Measurements from ENCODE around the gene CCDC33. TPM values are rescaled to one million over a fixed set of nuclear protein-coding genes. Genes with fewer than 3 reads are reported as not detected.

The CCDC33 gene
- total and polyA plus RNA-seq, 8 donors, result 0.58 to 9.4 (median 0.73) TPM; not detected in 5

DNA sequence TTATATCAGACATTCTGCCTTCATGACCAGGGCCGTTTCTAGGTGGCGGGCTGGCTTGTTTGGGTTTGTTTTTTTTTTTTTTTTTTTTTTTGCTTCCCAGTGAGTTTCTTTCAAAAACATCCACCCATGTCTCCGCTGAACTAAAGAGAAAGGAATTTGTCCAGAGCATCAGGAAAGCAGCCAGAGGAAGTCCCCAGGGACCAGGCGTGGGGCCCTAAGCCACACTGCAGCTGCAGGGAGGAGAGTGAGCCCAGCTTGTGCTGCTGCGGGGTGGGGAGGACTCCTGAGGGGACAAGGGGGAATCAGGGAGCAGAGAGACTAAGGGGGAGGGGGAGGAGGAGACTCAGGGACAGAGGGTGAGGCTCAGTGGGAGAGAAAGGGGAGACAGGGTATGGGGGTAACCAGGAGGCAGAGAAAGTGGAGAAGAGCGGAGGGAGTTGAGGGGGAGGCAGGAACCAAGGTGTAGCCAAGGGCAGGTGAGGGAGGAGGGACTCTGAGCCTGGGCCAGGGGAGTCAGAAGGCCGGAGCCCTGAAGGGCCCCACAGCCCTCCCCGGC lies 81.8 kb downstream of the CCDC33 start:
- peak overlapping the region in 4 of 5 donors; percentile 10 to 61 (median 54) for H3K27ac ChIP-seq

DNA sequence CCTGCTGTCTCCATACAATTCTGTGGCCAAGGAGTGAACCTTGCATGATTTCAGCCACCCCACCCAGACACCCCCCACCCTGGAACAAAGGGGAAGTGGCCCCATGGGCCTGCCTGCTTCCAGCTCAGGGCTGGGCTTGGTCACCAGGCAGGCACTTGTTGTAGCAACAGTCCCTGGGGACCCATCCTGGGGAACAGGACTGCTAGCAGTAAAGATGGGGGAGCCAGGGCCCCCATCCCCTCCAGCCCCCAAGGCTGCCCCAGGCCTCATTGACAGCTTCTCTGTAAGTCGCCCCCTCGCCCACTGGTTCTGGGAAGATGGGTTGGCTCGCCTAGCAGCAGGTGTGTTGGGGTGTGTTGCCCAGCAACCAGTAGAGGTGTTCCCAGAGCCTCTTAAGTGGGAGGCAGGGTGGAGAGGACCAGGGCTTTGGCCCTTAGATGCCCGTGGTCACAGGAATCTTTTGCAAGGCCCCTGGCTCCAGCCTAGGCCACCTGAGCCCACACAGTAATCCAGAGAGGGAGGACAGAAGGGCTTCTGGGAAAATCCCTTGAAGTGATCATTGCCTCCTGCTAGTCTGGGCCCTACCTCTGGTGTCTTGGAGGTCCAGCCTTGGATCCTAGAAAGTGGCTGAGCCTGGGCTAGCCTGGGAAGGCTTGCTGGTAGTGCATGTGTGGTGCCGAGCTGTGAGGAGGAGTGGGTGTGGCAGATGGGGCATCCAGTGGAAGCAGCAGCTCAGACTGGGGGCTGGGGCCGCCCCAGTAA lies 82.4 kb downstream of the CCDC33 start:
- TF ChIP-seq, protein P1, sequence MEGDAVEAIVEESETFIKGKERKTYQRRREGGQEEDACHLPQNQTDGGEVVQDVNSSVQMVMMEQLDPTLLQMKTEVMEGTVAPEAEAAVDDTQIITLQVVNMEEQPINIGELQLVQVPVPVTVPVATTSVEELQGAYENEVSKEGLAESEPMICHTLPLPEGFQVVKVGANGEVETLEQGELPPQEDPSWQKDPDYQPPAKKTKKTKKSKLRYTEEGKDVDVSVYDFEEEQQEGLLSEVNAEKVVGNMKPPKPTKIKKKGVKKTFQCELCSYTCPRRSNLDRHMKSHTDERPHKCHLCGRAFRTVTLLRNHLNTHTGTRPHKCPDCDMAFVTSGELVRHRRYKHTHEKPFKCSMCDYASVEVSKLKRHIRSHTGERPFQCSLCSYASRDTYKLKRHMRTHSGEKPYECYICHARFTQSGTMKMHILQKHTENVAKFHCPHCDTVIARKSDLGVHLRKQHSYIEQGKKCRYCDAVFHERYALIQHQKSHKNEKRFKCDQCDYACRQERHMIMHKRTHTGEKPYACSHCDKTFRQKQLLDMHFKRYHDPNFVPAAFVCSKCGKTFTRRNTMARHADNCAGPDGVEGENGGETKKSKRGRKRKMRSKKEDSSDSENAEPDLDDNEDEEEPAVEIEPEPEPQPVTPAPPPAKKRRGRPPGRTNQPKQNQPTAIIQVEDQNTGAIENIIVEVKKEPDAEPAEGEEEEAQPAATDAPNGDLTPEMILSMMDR (IDR thresholded peaks at IDR 0.05), result no peak
- TF ChIP-seq EP300 (IDR thresholded peaks at IDR 0.05), result no peak
- TF ChIP-seq POLR2A (IDR thresholded peaks at IDR 0.05), result no peak
- no peak for TF ChIP-seq POLR2AphosphoS5 (IDR thresholded peaks at IDR 0.05)
- H3K27me3 ChIP-seq, result peaks cover 0 to 20% (median 0%) of the 10 kb centered on the region in 3 donors
- intact Hi-C loops (cut with DNase I; ENCODE audit: low total_unique reads), result no loop called here
- no peaks in the 10 kb centered on the region for H3K9me3 ChIP-seq
- H3K4me1 ChIP-seq, result peaks cover 0 to 40% (median 13%) of the 10 kb centered on the region in 4 donors
- peak in 1 of 2 donors; percentile 69 for DNase-seq
- WGBS, 5 donors, result 68 to 89% (median 74%) methylated on average over 4 to 6 of the region's 6 CpGs
- H3K36me3 ChIP-seq, result no peaks in the 10 kb centered on the region
- H3K27ac ChIP-seq, result peak overlapping the region in 4 of 5 donors; percentile 10 to 61 (median 52)
- no peak overlapping the region for H3K4me3 ChIP-seq

More for the DNA sequence above, 81.8 kb downstream of the CCDC33 start:
- TF ChIP-seq POLR2A (IDR thresholded peaks at IDR 0.05) (no peak), POLR2AphosphoS5 (IDR thresholded peaks at IDR 0.05) (no peak), EP300 (IDR thresholded peaks at IDR 0.05) (no peak)
- TF ChIP-seq, protein P1 (IDR thresholded peaks at IDR 0.05), result no peak
- 40 to 52% (median 48%) methylated on average over 8 of the region's 8 CpGs for WGBS, 5 donors
- intact Hi-C loops (cut with DNase I; ENCODE audit: low total_unique reads), result no loop called here
- Histone ChIP-seq H3K27me3 (peaks cover 0 to 20% (median 0%) of the 10 kb centered on the region in 3 donors), H3K4me1 (peaks cover 0 to 40% (median 13%) of the 10 kb centered on the region in 4 donors), H3K4me3 (no peak overlapping the region), H3K36me3 (no peaks in the 10 kb centered on the region), H3K9me3 (no peaks in the 10 kb centered on the region)
- DNase-seq, result peak in 1 of 2 donors; percentile 91

DNA sequence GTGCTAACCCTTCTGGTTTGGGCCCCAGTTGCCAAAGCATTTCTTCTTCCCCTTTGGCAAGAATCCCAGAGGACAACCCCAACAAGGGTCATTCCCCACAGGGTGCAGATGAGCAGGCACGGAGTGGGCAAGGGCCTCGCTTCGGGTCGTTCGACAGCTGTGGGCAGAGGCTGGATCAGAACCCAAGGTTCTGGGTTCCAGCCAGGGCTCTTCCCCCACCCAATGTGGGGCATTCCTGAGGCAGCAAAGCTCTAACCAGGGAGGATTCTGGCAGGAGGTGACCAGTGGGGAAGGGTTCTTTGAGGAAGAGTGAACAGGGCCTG lies 83.0 kb downstream of the CCDC33 start:
- H3K4me1 ChIP-seq, result peaks cover 0 to 40% (median 13%) of the 10 kb centered on the region in 4 donors
- no peaks in the 10 kb centered on the region for H3K36me3 ChIP-seq
- H3K4me3 ChIP-seq, result no peak overlapping the region
- WGBS, 5 donors, result 87 to 95% (median 93%) methylated on average over 5 of the region's 5 CpGs
- peaks cover 0 to 15% (median 0%) of the 10 kb centered on the region in 3 donors for H3K27me3 ChIP-seq
- no peaks in the 10 kb centered on the region for H3K9me3 ChIP-seq
- peak overlapping the region in 1 of 5 donors; percentile 49 for H3K27ac ChIP-seq
- intact Hi-C loops (cut with DNase I; ENCODE audit: low total_unique reads), result no loop called here
- no peak for TF ChIP-seq POLR2A (IDR thresholded peaks at IDR 0.05)
- TF ChIP-seq, protein P1 (IDR thresholded peaks at IDR 0.05), result no peak
- no peak for TF ChIP-seq POLR2AphosphoS5 (IDR thresholded peaks at IDR 0.05)
- no peak for TF ChIP-seq EP300 (IDR thresholded peaks at IDR 0.05)
- no peak for DNase-seq

DNA sequence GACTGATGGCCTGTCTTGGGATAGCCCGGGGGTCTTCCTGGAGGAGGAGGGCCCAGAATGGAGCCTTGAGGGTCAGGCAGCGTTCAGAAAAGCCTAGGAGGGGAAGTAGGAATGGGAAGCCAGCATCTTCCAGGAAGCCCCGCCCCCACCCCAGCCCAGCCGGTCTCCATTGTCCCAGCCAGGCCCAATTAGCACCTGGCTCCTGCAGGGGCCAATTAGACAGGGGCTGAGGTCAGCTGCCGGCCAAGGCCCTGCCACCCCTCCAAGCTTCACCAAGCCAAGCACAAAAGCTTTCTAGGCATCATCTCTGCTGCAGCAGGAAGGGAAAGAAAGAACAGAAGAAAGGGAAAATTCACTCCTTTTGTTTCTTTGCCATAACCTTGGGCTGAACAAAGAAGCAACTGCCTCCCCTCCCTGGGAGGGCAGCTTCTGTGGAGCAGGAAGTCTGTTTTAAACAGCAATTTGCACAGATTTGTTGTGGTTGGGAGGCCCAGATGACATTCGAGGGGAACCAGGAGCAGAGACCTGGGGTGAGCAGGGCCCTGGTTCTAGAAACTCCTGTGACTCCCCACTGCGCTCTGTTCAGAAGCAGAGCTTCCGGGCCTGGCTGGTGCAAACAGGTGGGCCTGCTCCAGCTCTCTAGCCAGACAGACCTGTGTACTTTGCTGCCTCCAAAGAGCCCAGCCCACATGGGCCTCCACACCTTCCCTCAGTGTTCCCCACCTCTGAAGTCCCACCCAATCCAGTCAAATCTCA lies 83.6 kb downstream of the CCDC33 start:
- Histone ChIP-seq H3K9me3 (no peaks in the 10 kb centered on the region), H3K4me3 (no peak overlapping the region), H3K27me3 (peaks cover 0 to 16% (median 0%) of the 10 kb centered on the region in 3 donors), H3K36me3 (no peaks in the 10 kb centered on the region), H3K27ac (peak overlapping the region in 1 of 5 donors; percentile 49), H3K4me1 (peaks cover 0 to 40% (median 13%) of the 10 kb centered on the region in 4 donors)
- no peak for TF ChIP-seq POLR2AphosphoS5 (IDR thresholded peaks at IDR 0.05)
- TF ChIP-seq, protein P1 (IDR thresholded peaks at IDR 0.05), result no peak
- TF ChIP-seq POLR2A (IDR thresholded peaks at IDR 0.05), result no peak
- TF ChIP-seq EP300 (IDR thresholded peaks at IDR 0.05), result no peak
- 44 to 63% (median 50%) methylated on average over 8 of the region's 8 CpGs for WGBS, 5 donors
- peak in 1 of 2 donors; percentile 45 for DNase-seq
- intact Hi-C loops (cut with DNase I; ENCODE audit: low total_unique reads), result loop anchor here (5.0 to 10.0 kb wide), 2 partner anchors 192 to 955 kb away; no protein-coding TSS in a partner anchor
